GM12878 (cell line): ENCODE data around the gene TSKU. TPM values are rescaled to one million over a fixed set of nuclear protein-coding genes. Genes with fewer than 3 reads are reported as not detected.

Experiments used
- ATAC-seq: fragments of 200-7000 bp; cut with Tn5 transposase; 3 replicates; pipeline ENCODE4 v1.9.1; 2020; ENCODE audit warnings: mild to moderate bottlenecking, moderate library complexity
- BruUV-seq: library from RNA; stranded (reverse); fragments of 400-500 nt; replicated peaks from 2 replicates; lab custom pipeline; 2021; lab: Mats Ljungman, UMichigan
- CTCF ChIA-PET: fragments of 300-600 bp; sonication (Branson Sonifier 250); formaldehyde crosslinking; extraction: SDS; loops from one replicate; lab custom pipeline; 2021; ENCODE audit warnings: inconsistent platforms; lab: Yijun Ruan, JAX
- POLR2A ChIA-PET: fragments of 350-600 bp; formaldehyde crosslinking; extraction: SDS; loops from one replicate; lab custom pipeline; 2021; ENCODE audit warnings: inconsistent platforms; lab: Charles Lee
- RAD21 ChIA-PET: fragments of 300-600 bp; sonication (Branson Sonifier 250); formaldehyde crosslinking; loops from one replicate; lab custom pipeline; 2023; ENCODE audit warnings: antibody characterized with exemption; ENCODE audit not compliant: unreplicated experiment; lab: Charles Lee
- SMC1A ChIA-PET: fragments of 300-600 bp; sonication (Branson Sonifier 250); formaldehyde crosslinking; loops from one replicate; lab custom pipeline; 2023; ENCODE audit not compliant: unreplicated experiment, uncharacterized antibody; lab: Charles Lee
- DNase-seq: peaks from one replicate; pipeline ENCODE4 v3.0.0-alpha.2; 2011; ENCODE audit warnings: low read depth, low spot score
- FAIRE-seq: peaks from 3 replicates; lab custom pipeline; 2011; peaks lifted over from hg19 to GRCh38; lab: Jason Lieb, UNC
- H2AFZ ChIP-seq: 2 replicates; pipeline ENCODE4 v1.6.0; 2011; ENCODE audit warnings: low read depth, low read length, control low read depth; ENCODE audit not compliant: control insufficient read depth
- H3K27ac ChIP-seq: 2 replicates; pipeline ENCODE4 v1.5.1; 2011; ENCODE audit warnings: control low read depth; ENCODE audit not compliant: control insufficient read depth, insufficient read depth
- H3K27me3 ChIP-seq, 2 experiments: replicated peaks in 1 of 2; 2 replicates each; pipeline versions ENCODE4 v1.6.0 to v1.6.1; 2011; ENCODE audit warnings: low read length in 1 of 2; ENCODE audit not compliant: control insufficient read depth in 2 of 2, insufficient read depth in 2 of 2
- H3K36me3 ChIP-seq, 2 experiments: 2 replicates each; pipeline ENCODE4 v1.5.1; 2011; ENCODE audit warnings: low read length in 1 of 2; ENCODE audit not compliant: control insufficient read depth in 2 of 2, insufficient read depth in 2 of 2
- H3K4me1 ChIP-seq: 2 replicates; pipeline ENCODE4 v1.6.1; 2011; ENCODE audit warnings: mild to moderate bottlenecking, low read length, moderate library complexity, mixed read lengths; ENCODE audit not compliant: control insufficient read depth, insufficient read depth
- H3K4me2 ChIP-seq: 2 replicates; pipeline ENCODE4 v1.6.0; 2011; ENCODE audit warnings: control low read depth; ENCODE audit not compliant: control insufficient read depth, insufficient read depth
- H3K4me3 ChIP-seq: fragments of 200-600 bp; sonication (generic); 2 replicates; pipeline ENCODE4 v1.5.1; 2016
- H3K79me2 ChIP-seq: 2 replicates; pipeline ENCODE4 v1.6.0; 2011; ENCODE audit warnings: low read length; ENCODE audit not compliant: control insufficient read depth, insufficient read depth
- H3K9ac ChIP-seq: 2 replicates; pipeline ENCODE4 v1.8.0; 2011; ENCODE audit warnings: low read length, control low read depth, mixed read lengths; ENCODE audit not compliant: control insufficient read depth, insufficient read depth
- H3K9me3 ChIP-seq: replicated peaks from 3 replicates; pipeline ENCODE4 v1.5.1; 2011; ENCODE audit warnings: mild to moderate bottlenecking, low read length; ENCODE audit not compliant: control insufficient read depth, insufficient read depth
- H4K20me1 ChIP-seq: 2 replicates; pipeline ENCODE4 v1.6.0; 2011; ENCODE audit not compliant: control insufficient read depth, insufficient read depth
- GATAD2B ChIP-seq: fragments of 450-650 bp; conservative IDR thresholded peaks from 2 replicates; pipeline ENCODE4 v1.6.1; 2017; ENCODE audit warnings: low read depth, mild to moderate bottlenecking, moderate library complexity
- HDAC2 ChIP-seq: fragments of 200-600 bp; sonication (generic); IDR thresholded peaks from 2 replicates; pipeline ENCODE4 v1.6.1; 2017
- KDM1A ChIP-seq: fragments of 200-600 bp; sonication (generic); IDR thresholded peaks from 2 replicates; pipeline ENCODE4 v1.6.1; 2016; ENCODE audit warnings: borderline replicate concordance
- NR2C2 ChIP-seq: IDR thresholded peaks from 2 replicates; pipeline ENCODE4 v1.6.1; 2011; ENCODE audit warnings: borderline replicate concordance, low read depth; ENCODE audit not compliant: control insufficient read depth, insufficient read length
- POLR2AphosphoS2 ChIP-seq: IDR thresholded peaks from 2 replicates; pipeline ENCODE4 v1.6.1; 2011; ENCODE audit warnings: low read depth, mild to moderate bottlenecking, low read length, improper control_type of control experiment, moderate library complexity
- STAT1 ChIP-seq: fragments of 450-650 bp; conservative IDR thresholded peaks from 2 replicates; pipeline ENCODE4 v1.6.1; 2014; ENCODE audit warnings: antibody characterized with exemption, mild to moderate bottlenecking
- ZNF274 ChIP-seq: IDR thresholded peaks from one replicate; pipeline ENCODE4 v1.8.0; 2011; ENCODE audit not compliant: insufficient read length, insufficient read depth
- whole genome bisulfite sequencing: methylation state at CpG from one replicate; pipeline ENCODE4 v1.1.6; 2016; ENCODE audit warnings: low lambda C conversion rate; ENCODE audit not compliant: insufficient replicate concordance, insufficient coverage; ENCODE audit errors: missing lambda C conversion rate; 5-methylcytosine and 5-hydroxymethylcytosine counted together
- in situ Hi-C: fragments of 300-500 bp; cut with MboI; formaldehyde crosslinking; loops from 9 replicates; pipeline ENCODE4 v1.14.3; 2018; ENCODE audit warnings: mixed read lengths
- intact Hi-C: fragments of 100-400 bp; cut with micrococcal nuclease; formaldehyde crosslinking; loops from one replicate; pipeline ENCODE4 v1.14.2; 2022; ENCODE audit not compliant: unreplicated experiment
- polyA plus RNA-seq, 11 experiments: library from polyadenylated mRNA; depleted of rRNA in 4 of 11; unstranded in 6 of 11; stranded (reverse) in 5 of 11; fragments of >200 nt; fragmentation: Nextera tagmentation in 4 of 11; fragmentation: Illumina TruSeq in 1 of 11; extraction: Ambion mirVana in 4 of 11; extraction: Trizol in 1 of 11; gene quantifications; 1 replicate in 1 of 11; 2 replicates in 10 of 11; pipeline versions ENCODE4 v1.2.1 to v1.2.3, GENCODE V29; 2011 to 2016; ENCODE audit warnings: inconsistent platforms in 2 of 11, missing spikeins in 2 of 11, low read depth in 1 of 11
- total RNA-seq, 4 experiments: library from RNA; depleted of rRNA in 3 of 4; stranded (reverse); fragments of >200 nt in 3 of 4; fragmentation: Illumina TruSeq in 1 of 4; extraction: Trizol in 1 of 4; gene quantifications; 2 replicates each; pipeline versions ENCODE4 v1.2.1 to v1.2.3, GENCODE V29; 2013 to 2021
- TF ChIP-seq, protein P1 (sequence below): fragments of 450-650 bp; IDR thresholded peaks from 2 replicates; pipeline ENCODE4 v1.6.1; 2017; ENCODE audit warnings: mild to moderate bottlenecking

TSKU gene
- total and polyA plus RNA-seq, 10 of the 15 experiments (the other 5 are each of a cell fraction or from before 2014, with no cell fraction given), result 0.04 to 1.5 (median 0.62) TPM

DNA sequence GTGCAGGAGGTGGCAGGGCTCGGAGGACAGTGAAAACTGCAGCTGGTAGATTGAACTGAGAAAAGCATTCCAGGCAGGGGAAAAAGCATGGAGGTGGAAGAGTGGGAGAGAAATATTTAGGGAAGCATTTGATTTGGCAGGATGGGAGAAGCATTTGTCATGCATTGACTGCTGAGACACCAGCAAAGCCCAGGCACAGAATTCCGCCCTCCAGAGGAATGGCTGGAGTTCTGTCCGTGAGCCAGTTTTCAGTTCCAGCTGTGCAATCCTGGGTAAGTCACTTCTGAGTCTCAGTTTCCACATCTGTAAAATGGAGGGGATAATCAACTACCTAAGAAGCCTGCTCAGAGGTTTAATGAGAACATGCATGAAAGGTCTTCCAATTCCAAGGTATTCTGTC is 4.3 kb upstream of the TSKU start:
- ChIA-PET POLR2A (no interaction called here), CTCF (no interaction called here), SMC1A (no interaction called here), RAD21 (no interaction called here)
- WGBS, result 41% methylated on average over 3 of the region's 3 CpGs
- Histone ChIP-seq H3K9me3 (peaks cover 5% of the 10 kb centered on the region; the same call in 2 of the 3 replicates), H3K9ac (no peak overlapping the region), H3K4me3 (no peak overlapping the region), H3K36me3 (no peaks in the 10 kb centered on the region; a peak in 1 of 4 replicates), H3K4me2 (no peak overlapping the region), H4K20me1 (no peaks in the 10 kb centered on the region), H2AFZ (no peak overlapping the region), H3K4me1 (peaks cover 3% of the 10 kb centered on the region; the same call in 1 of the 2 replicates), H3K79me2 (no peaks in the 10 kb centered on the region), H3K27ac (no peak overlapping the region), H3K27me3 (peaks cover 0 to 4% of the 10 kb centered on the region in 2 experiments; a peak in 3 of 4 replicates)
- no TSS peak for BruUV-seq
- ATAC-seq (no peak), DNase-seq (no peak), FAIRE-seq (no peak)
- intact Hi-C loops, result no loop called here
- in situ Hi-C loops, result no loop called here
- TF ChIP-seq GATAD2B (no peak), NR2C2 (no peak), ZNF274 (no peak), POLR2AphosphoS2 (no peak), STAT1 (no peak), HDAC2 (no peak), KDM1A (no peak)
- TF ChIP-seq, protein P1, sequence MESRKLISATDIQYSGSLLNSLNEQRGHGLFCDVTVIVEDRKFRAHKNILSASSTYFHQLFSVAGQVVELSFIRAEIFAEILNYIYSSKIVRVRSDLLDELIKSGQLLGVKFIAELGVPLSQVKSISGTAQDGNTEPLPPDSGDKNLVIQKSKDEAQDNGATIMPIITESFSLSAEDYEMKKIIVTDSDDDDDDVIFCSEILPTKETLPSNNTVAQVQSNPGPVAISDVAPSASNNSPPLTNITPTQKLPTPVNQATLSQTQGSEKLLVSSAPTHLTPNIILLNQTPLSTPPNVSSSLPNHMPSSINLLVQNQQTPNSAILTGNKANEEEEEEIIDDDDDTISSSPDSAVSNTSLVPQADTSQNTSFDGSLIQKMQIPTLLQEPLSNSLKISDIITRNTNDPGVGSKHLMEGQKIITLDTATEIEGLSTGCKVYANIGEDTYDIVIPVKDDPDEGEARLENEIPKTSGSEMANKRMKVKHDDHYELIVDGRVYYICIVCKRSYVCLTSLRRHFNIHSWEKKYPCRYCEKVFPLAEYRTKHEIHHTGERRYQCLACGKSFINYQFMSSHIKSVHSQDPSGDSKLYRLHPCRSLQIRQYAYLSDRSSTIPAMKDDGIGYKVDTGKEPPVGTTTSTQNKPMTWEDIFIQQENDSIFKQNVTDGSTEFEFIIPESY, result no peak
